22Rv1 (cell line): ENCODE results near the gene MMP15.

Experiments used
- ZFX ChIP-seq: fragments of 450-650 bp; IDR thresholded peaks from 2 replicates; pipeline ENCODE4 v1.6.1; 2017; ENCODE audit warnings: antibody characterized with exemption, borderline replicate concordance
- TF ChIP-seq, protein P1 (sequence below): fragments of 450-650 bp; IDR thresholded peaks from 2 replicates; pipeline ENCODE4 v1.5.1; 2017; ENCODE audit warnings: mild to moderate bottlenecking

DNA sequence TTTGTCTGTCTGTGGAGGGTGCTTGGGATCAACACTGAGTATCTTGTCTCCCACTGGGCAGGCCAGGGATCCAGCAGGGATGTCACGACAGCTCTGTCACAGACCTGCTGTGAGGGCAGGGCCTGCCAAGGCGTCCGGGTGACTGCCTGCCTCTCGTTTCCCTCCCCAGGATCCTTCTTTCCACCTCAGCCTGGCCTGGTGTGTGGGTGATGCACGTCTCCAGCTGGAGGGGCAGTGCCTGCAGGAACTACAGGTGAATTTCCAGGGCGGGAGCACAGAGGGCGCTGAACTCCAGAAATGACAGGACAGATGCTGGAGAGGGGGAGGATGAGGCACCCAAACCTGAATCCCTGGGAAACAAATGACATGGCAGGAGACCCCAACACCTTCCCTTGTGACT lies 6.8 kb upstream of the MMP15 start:
- TF ChIP-seq, protein P1, sequence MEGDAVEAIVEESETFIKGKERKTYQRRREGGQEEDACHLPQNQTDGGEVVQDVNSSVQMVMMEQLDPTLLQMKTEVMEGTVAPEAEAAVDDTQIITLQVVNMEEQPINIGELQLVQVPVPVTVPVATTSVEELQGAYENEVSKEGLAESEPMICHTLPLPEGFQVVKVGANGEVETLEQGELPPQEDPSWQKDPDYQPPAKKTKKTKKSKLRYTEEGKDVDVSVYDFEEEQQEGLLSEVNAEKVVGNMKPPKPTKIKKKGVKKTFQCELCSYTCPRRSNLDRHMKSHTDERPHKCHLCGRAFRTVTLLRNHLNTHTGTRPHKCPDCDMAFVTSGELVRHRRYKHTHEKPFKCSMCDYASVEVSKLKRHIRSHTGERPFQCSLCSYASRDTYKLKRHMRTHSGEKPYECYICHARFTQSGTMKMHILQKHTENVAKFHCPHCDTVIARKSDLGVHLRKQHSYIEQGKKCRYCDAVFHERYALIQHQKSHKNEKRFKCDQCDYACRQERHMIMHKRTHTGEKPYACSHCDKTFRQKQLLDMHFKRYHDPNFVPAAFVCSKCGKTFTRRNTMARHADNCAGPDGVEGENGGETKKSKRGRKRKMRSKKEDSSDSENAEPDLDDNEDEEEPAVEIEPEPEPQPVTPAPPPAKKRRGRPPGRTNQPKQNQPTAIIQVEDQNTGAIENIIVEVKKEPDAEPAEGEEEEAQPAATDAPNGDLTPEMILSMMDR, result no peak; the same call in 1 of the 2 replicates
- TF ChIP-seq ZFX, result no peak
